ENCODE measurements around the gene NTRK3.

NTRK3 gene

GRCh38 chr15:88232771-88233201, 23.8 kb downstream of the NTRK3 start:
- TF ChIP-seq CTCF (IDR thresholded peaks at IDR 0.05; ENCODE audit: low read depth, low read length) (no peak), EZH2phosphoT487 (IDR thresholded peaks at IDR 0.05; ENCODE audit: low read depth) (no peak)
- no peaks in the 10 kb centered on the region for H3K36me3 ChIP-seq (replicated peaks; ENCODE audit: low read depth, low read length)
- H2AFZ ChIP-seq (ENCODE audit: low read depth, low read length) = no peak overlapping the region
- no peaks in the 10 kb centered on the region for H4K20me1 ChIP-seq (ENCODE audit: insufficient read depth, low read length)
- H3K79me2 ChIP-seq (ENCODE audit: low read length) = no peaks in the 10 kb centered on the region
- no peak overlapping the region for H3K27ac ChIP-seq (ENCODE audit: low read length)
- H3K27me3 ChIP-seq (ENCODE audit: low read depth, low read length) = peaks cover 73% of the 10 kb centered on the region
- H3K4me2 ChIP-seq (ENCODE audit: low read length) = no peak overlapping the region
- no peaks in the 10 kb centered on the region for H3K9me3 ChIP-seq (ENCODE audit: insufficient read depth, low read length)
- no peak overlapping the region for H3K4me3 ChIP-seq (ENCODE audit: low read length)
- H3K9ac ChIP-seq (ENCODE audit: low read length) = no peak overlapping the region
- H3K4me1 ChIP-seq (ENCODE audit: low read length) = no peaks in the 10 kb centered on the region

- Histone ChIP-seq H2AFZ (ENCODE audit: low read depth, low read length) (no peak overlapping the region), H3K4me2 (ENCODE audit: low read length) (no peak overlapping the region), H3K9me3 (ENCODE audit: insufficient read depth, low read length) (no peaks in the 10 kb centered on the region), H3K36me3 (replicated peaks; ENCODE audit: low read depth, low read length) (no peaks in the 10 kb centered on the region), H3K27me3 (ENCODE audit: low read depth, low read length) (peaks cover 73% of the 10 kb centered on the region), H3K79me2 (ENCODE audit: low read length) (no peaks in the 10 kb centered on the region), H4K20me1 (ENCODE audit: insufficient read depth, low read length) (no peaks in the 10 kb centered on the region), H3K4me1 (ENCODE audit: low read length) (no peaks in the 10 kb centered on the region), H3K4me3 (ENCODE audit: low read length) (no peak overlapping the region), H3K27ac (ENCODE audit: low read length) (no peak overlapping the region), H3K9ac (ENCODE audit: low read length) (no peak overlapping the region)
- TF ChIP-seq CTCF (IDR thresholded peaks at IDR 0.05; ENCODE audit: low read depth, low read length) (no peak), EZH2phosphoT487 (IDR thresholded peaks at IDR 0.05; ENCODE audit: low read depth) (no peak)
These were observed 24.5 kb downstream of the NTRK3 start for GRCh38 chr15:88231909-88232644.

GRCh38 chr15:88230823-88231222, 25.7 kb downstream of the NTRK3 start:
- no peak overlapping the region for H3K27ac ChIP-seq (ENCODE audit: low read length)

GRCh38 chr15:88225461-88225860, 31.1 kb downstream of the NTRK3 start:
- Histone ChIP-seq H3K79me2 (ENCODE audit: low read length) (no peaks in the 10 kb centered on the region), H3K9ac (ENCODE audit: low read length) (no peak overlapping the region), H3K27me3 (ENCODE audit: low read depth, low read length) (peaks cover 59% of the 10 kb centered on the region), H3K4me2 (ENCODE audit: low read length) (no peak overlapping the region), H3K4me3 (ENCODE audit: low read length) (no peak overlapping the region), H3K36me3 (replicated peaks; ENCODE audit: low read depth, low read length) (no peaks in the 10 kb centered on the region), H3K27ac (ENCODE audit: low read length) (no peak overlapping the region), H4K20me1 (ENCODE audit: insufficient read depth, low read length) (no peaks in the 10 kb centered on the region), H2AFZ (ENCODE audit: low read depth, low read length) (no peak overlapping the region), H3K4me1 (ENCODE audit: low read length) (no peaks in the 10 kb centered on the region), H3K9me3 (ENCODE audit: insufficient read depth, low read length) (no peaks in the 10 kb centered on the region)
- TF ChIP-seq EZH2phosphoT487 (IDR thresholded peaks at IDR 0.05; ENCODE audit: low read depth) (no peak), CTCF (IDR thresholded peaks at IDR 0.05; ENCODE audit: low read depth, low read length) (no peak)

More at GRCh38 chr15:88230823-88231222, 25.7 kb downstream of the NTRK3 start:
- Histone ChIP-seq H3K9me3 (ENCODE audit: insufficient read depth, low read length) (no peaks in the 10 kb centered on the region), H3K27me3 (ENCODE audit: low read depth, low read length) (peaks cover 76% of the 10 kb centered on the region), H3K4me1 (ENCODE audit: low read length) (no peaks in the 10 kb centered on the region), H3K9ac (ENCODE audit: low read length) (no peak overlapping the region), H3K4me3 (ENCODE audit: low read length) (no peak overlapping the region), H3K79me2 (ENCODE audit: low read length) (no peaks in the 10 kb centered on the region), H2AFZ (ENCODE audit: low read depth, low read length) (no peak overlapping the region), H4K20me1 (ENCODE audit: insufficient read depth, low read length) (no peaks in the 10 kb centered on the region), H3K4me2 (ENCODE audit: low read length) (no peak overlapping the region), H3K36me3 (replicated peaks; ENCODE audit: low read depth, low read length) (no peaks in the 10 kb centered on the region)
- TF ChIP-seq EZH2phosphoT487 (IDR thresholded peaks at IDR 0.05; ENCODE audit: low read depth) (no peak), CTCF (IDR thresholded peaks at IDR 0.05; ENCODE audit: low read depth, low read length) (no peak)
